Breast epithelium (tissue), 3 donors: ENCODE results near the gene FBLN2.

Experiments
- POLR2AphosphoS5 ChIP-seq, 3 donors: sonication (generic); formaldehyde crosslinking; IDR thresholded peaks; one replicate each; pipeline ENCODE4 v1.6.1; 2017; ENCODE audit warnings: antibody characterized with exemption in 3 of 3
- TF ChIP-seq, protein P1 (sequence below), 3 donors: fragments of 450-650 bp; IDR thresholded peaks; one replicate each; pipeline ENCODE4 v1.5.1; 2016 to 2017; ENCODE audit warnings: antibody characterized with exemption in 3 of 3, mild to moderate bottlenecking in 3 of 3, moderate library complexity in 3 of 3

DNA sequence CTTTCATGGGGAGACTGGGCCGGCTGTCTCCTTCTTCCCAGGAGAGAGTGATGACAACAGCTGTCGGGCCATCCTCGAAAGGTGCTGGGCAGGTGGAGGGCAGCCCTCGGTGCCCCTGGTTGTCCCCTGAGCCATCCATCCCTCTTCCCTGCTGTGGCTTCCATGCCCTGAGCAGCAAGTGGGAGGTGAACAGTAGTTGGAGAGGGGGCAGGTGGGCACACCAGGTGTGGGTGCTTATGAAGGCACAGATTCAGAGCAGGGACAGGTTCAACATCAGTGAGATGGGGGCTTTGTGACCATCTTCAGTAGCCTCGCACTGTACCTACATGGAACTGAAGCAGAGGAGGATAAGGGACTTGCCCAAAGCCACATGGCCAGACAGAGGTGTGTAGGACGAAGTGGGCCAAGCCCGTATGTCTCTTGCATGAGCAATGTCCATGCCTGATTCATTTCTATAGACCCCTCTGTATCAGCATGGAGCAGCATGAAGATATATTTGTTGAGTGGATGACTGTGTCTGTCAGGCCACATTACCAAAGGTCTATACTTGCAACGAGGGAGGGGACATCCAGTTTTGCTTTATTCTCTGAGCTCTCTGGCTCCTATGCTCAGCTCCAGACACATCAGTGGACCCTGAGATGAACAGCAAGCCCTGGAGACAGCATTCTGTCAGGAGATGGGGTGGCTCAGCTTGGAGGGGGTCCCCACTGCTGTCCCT, 107.8 kb downstream of the FBLN2 start:
- TF ChIP-seq, protein P1, sequence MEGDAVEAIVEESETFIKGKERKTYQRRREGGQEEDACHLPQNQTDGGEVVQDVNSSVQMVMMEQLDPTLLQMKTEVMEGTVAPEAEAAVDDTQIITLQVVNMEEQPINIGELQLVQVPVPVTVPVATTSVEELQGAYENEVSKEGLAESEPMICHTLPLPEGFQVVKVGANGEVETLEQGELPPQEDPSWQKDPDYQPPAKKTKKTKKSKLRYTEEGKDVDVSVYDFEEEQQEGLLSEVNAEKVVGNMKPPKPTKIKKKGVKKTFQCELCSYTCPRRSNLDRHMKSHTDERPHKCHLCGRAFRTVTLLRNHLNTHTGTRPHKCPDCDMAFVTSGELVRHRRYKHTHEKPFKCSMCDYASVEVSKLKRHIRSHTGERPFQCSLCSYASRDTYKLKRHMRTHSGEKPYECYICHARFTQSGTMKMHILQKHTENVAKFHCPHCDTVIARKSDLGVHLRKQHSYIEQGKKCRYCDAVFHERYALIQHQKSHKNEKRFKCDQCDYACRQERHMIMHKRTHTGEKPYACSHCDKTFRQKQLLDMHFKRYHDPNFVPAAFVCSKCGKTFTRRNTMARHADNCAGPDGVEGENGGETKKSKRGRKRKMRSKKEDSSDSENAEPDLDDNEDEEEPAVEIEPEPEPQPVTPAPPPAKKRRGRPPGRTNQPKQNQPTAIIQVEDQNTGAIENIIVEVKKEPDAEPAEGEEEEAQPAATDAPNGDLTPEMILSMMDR (IDR thresholded peaks at IDR 0.05) = no peak
- no peak for TF ChIP-seq POLR2AphosphoS5 (IDR thresholded peaks at IDR 0.05)
